ENCODE results near the gene SLC25A34.

GRCh38 chr1:15757016-15757543, 21.0 kb downstream of the SLC25A34 start:
- TF ChIP-seq CTCF (IDR thresholded peaks at IDR 0.05; ENCODE audit: low read depth, low read length, poor library complexity, severe bottlenecking): no peak
- no peak; the same call in 1 of the 2 replicates for TF ChIP-seq EZH2phosphoT487 (IDR thresholded peaks at IDR 0.05; ENCODE audit: borderline replicate concordance, low read length)

Measured in DOHH2 (cell line).